T-helper 1 cell (primary cell): ENCODE data around the gene CALY.

Source experiments
- DNase-seq, 5 donors: peaks; one replicate each; pipeline ENCODE4 v3.0.0-alpha.2; 2012 to 2020

Gene CALY

GRCh38 chr10:133309720-133310398 is 26.8 kb downstream of the CALY start:
- DNase-seq, result no peak

DNA sequence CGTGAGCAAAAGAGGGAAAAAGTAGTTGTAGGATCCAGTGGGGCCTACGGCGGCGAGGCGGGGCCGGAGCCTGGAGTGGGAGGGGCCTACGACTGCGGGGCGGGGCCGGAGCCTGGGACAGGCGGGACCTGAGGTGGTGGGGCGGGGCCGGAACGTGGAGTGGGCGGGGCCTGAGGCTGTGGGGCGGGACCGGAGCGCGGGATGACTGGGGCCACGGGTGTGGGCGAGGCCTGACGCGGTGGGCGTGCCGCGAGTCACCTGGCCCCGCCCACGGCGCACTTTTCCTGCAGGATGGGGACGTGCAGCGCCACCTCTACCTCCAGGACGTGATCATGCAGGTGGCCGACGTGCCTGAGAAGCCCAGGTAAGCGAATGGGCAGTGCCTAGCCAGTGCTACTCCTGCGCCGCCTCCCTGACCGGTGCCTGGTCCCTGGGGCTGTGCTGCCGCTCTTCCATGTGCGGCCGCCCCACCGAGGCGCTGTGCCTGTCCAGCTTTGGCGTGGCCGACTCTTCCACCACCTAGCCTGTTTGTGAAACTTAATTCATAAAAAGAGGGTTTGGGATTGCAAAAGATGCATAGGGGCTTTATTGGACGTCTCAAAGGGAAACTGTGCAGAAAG is 27.5 kb downstream of the CALY start:
- peak; percentile 84 to 93 (median 89) for DNase-seq

DNA sequence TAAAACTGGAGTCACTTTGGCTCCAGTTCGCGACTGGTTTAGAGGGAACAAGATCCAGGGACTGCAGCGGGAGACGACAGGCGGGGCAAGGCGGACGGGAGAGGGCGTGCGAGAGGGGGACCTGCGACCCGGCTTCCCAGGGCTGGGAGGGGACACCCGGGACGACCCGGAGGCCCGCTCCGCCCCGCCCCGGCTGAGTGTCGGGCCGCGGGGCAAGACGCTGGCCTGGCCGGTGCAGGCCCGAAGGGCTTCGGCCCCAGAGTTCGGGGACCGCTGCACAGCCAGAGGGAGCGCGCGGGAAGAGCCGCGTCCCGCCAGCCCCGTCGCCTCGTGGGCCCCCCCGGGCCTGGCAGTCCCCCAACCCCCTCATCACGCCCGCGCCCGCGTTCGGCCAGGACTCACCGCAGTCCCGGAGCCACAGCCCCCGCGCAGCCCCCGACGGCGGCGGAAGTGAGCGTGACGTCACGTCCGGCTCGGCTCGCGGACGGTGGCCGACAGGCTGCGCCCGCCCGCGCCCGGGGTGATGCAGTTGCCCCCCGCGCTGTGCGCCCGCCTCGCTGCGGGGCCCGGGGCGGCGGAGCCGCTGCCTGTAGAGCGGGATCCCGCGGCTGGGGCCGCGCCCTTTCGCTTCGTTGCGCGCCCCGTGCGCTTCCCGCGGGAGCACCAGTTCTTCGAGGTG is 28.1 kb downstream of the CALY start, which contains the start of the genes TUBGCP2 and ZNF511:
TUBGCP2 (minus strand) TSS at position 452 of the 679 bp plus-strand sequence. CDS start 5,931 bp downstream, outside the sequence.
ZNF511 (plus strand) TSS at position 494 of the 679 bp plus-strand sequence; CDS start at position 524, 30 bp downstream.
- peak; percentile 77 to 87 (median 83) for DNase-seq

- DNase-seq, result peak; percentile 70 to 86 (median 78)
These were observed 28.8 kb downstream of the CALY start for GRCh38 chr10:133307776-133308420.

GRCh38 chr10:133306941-133307379 is 29.7 kb downstream of the CALY start:
- no peak for DNase-seq

- no peak for DNase-seq
These were observed 30.6 kb downstream of the CALY start for GRCh38 chr10:133306097-133306476.

DNA sequence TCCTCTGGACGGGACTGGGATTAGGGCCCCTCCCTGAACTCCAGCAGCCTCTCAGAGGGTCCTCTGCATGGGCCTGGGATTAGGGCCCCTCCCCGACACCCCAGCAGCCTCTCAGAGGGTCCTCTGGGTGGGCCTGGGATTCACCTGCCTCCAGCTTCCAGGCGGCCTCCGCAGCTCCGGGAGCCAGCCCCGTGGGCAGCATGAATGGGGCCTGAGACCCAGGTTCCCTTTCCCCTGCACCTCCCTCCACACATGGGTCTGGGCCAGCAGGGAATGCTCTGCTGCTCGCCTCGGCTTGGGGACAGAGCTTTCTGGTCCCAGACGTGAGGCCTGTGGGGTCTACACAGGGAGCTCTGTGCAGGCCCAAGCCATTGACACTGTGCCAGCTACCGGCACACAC is 33.5 kb downstream of the CALY start:
- DNase-seq, result no peak

- no peak for DNase-seq
These were observed 34.5 kb downstream of the CALY start for GRCh38 chr10:133302230-133302629.

- DNase-seq, result no peak
These were observed 37.0 kb downstream of the CALY start for GRCh38 chr10:133299738-133300137.

DNA sequence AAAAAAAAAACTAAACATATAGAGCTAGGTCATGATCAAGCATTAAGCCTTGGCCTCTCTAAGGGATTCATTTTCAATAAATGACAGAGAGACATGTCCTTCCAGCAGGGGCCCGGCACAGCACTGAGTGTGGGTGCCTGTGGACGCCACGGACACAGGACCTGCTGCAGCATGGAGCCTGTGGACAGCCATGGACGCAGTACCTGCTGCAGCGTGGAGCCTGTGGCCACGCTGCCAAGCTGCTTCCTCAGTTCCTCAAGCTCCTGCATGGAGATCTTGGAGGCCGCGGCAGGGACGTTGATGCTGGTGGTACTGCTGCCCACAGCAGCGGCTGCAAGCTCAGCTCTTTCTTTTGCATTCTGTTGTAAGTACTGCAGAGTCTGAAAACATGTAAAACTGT is 37.5 kb downstream of the CALY start:
- no peak for DNase-seq

DNA sequence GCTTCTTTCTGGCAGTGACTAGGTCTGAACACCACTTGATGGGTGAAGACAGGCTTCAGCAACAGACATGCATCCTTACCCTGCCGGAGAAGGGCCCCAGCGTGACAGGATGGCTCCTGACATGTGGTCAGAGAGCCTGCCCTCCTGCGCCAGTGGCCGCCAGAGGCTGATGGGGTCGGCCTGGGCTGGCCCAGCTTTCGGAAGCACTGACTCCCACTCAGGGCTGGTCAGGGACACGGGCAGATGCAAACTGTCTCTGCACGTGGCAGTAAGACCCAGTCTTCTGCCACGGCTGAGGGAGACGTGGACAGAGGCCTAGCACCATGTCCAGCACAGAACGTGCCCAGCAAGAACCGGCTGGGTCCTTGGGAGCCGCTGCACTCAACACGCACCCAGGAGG is 38.2 kb downstream of the CALY start:
- DNase-seq, result no peak

DNA sequence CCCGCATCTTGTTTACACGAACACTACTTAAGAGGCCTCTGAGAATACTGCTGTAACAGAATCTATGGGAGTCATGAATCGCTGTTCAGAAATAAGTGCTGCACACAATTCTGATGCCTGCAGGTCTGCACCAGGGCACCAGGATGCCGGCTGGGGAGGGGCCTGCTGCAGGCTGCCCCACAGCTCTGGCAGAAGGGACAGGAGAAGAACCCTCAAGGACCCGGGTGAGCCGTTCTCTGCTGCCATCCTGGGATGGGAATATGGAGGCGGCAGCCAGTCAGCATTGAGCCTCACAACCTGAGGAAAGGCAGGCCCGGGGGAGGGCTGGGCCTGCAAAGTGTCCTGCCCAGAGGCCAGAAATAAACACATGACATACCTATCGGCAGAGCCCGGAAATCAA is 39.2 kb downstream of the CALY start:
- DNase-seq, result no peak

DNA sequence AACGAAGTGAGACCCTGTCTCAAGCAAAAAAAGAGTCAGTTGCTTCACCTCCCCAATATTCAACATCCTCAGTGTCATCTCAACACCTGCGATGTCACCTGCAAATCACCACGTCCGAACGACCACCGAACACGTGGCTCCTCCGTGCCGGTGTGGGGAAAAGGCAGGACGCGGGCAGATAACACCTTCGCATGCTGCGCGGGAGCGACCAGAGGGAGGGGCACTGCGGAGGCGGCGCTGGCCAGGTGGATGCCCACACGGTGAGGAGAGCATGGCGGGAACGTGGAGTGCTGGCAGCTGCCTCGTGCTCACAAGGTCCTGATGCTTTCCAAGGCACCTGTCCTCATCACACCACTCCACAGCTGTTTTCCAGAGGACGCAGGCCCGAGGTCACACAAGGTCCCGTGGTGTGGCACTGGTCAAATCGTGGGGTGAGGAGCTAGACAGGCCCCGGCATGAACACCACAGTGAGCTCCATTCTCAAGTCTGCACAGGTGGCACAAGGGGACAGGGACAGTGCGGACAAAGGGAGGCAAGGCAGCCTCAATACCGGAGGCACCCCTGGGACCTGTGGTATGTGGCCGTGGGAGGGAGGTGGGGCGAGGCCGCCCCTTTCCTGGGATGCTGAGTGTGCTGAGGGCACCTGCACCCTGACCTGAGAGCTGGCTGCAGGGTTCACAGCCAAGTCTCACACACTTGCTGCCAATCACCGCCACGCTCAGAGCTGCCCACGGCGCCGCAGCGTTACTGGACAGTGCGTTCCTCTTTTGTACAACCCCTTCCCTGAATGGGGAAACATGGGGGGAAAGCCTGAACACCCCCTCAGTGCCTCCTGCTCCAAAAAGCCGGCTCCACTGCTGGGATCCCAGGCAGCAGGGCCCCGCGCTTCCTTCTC is 41.0 kb downstream of the CALY start:
- DNase-seq, result no peak

DNA sequence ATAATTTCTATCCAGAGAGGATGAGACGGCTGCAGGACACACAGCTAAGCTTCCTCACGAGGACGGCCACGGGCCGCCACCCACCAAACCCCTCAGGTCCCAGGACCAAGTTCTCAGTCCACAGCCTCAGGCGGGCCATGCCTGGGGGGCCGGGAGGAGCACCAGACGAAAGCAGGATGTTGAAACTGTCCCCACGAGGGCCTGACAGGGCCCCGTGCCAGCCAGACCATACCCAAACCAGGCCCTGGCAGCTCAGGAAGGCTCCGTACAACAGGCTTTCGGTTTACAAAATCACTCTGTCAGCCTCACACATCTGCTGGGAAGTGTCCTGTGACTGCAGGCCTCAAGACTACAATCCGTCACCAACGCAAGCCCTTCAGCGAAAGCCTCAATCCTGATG is 42.5 kb downstream of the CALY start:
- no peak for DNase-seq

GRCh38 chr10:133293810-133294119 is 42.9 kb downstream of the CALY start:
- DNase-seq, result no peak

DNA sequence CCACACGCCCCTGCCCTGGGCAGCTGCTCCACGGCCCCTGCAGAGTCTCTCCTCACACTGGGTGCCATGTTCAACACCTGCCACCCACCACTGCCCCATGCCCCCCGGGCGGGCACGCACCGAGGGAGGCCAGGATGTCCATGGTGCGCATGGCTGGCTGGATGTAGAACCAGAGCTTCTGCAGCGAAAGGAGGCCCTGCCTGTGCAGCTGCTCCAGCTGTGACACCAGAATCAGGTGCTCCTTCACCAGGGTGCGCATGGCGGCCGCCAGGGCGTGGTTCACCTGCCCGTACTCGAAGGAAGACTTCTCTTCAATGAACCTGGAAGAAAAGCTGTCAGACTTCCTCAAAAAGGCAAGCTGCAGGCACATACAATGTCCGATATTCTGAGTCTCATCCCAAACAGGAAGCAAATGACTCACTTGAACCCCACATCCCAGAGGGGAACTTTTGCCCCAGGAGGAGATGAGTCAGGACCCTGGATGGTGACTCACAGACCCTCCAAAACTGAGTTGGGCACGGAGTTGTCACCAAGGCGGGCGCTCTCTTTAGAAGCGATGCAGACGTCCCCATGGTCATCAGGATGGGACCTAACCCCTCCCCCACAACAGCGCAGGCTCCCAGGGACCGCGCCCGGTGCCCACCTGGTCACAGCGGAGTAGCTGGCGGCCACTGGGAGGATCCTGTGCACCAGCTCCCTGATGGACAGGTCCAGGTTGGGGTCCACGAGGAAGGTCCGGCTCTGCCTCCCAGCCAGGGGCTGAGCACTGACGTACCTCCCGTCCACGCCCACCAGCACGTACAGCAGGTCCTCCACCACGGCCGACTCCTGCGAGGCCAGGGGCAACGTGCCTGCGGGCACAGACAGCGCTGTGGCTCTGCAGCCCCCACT is 43.5 kb downstream of the CALY start:
- DNase-seq, result no peak

DNA sequence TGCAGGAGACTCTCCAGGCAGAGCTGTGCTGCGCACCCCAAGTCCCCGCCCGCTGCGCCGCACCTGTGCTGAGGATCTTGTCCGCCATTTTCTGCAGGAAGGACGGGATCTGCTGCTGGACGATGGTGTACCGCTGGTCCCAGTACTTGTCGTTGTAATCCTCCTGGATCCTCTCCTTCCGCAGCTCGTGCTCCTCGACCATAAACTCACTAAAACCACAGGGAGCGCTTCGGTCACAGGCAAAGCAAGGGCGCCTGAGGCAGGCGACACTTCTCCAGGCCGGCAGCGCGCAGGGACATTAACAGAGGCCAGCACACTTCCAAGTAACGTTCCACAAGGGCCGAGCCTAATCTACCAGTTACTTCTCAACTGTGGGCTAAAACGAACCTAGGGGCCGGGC is 46.9 kb downstream of the CALY start:
- DNase-seq, result no peak

DNA sequence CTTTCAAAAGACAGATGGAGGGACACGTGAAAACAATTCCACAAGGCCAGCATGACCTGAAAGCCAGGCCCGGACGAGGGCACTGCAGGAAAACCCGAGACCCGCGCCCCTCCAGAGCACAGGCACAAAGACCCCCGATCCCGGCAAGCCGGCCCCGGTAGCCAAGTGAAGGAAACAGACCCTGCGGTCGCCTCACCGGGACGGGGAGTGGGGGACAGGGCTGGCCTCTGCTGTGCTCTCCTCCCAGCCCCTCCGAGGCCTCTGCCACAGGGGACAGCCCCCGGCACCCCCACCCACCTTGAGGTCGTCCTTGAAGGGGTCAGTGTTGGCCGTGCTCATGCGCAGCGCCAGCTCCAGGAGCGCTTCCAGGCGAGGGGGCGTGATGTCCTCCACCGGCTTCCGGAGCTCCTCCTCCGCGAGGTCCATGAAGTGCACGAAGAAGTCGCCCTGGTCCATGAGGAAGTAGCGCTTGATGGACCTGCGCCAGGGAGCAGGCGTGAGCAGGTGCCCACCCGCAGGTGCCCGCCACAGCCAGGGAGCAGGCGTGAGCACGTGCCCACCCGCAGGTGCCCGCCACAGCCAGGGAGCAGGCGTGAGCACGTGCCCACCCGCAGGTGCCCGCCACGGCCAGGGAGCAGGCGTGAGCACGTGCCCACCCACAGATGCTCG is 48.7 kb downstream of the CALY start:
- DNase-seq, result no peak

- DNase-seq, result no peak
These were observed 50.3 kb downstream of the CALY start for GRCh38 chr10:133286366-133286765.

- no peak for DNase-seq
These were observed 51.5 kb downstream of the CALY start for GRCh38 chr10:133285217-133285616.

GRCh38 chr10:133283931-133284330 is 52.8 kb downstream of the CALY start:
- no peak for DNase-seq
